ENCODE data around the gene MROH8. TPM values are rescaled to one million over a fixed set of nuclear protein-coding genes. Genes with fewer than 3 reads are reported as not detected.

Gene MROH8
- total RNA-seq, 1 experiment from 2014 or later: 1.1 TPM

DNA sequence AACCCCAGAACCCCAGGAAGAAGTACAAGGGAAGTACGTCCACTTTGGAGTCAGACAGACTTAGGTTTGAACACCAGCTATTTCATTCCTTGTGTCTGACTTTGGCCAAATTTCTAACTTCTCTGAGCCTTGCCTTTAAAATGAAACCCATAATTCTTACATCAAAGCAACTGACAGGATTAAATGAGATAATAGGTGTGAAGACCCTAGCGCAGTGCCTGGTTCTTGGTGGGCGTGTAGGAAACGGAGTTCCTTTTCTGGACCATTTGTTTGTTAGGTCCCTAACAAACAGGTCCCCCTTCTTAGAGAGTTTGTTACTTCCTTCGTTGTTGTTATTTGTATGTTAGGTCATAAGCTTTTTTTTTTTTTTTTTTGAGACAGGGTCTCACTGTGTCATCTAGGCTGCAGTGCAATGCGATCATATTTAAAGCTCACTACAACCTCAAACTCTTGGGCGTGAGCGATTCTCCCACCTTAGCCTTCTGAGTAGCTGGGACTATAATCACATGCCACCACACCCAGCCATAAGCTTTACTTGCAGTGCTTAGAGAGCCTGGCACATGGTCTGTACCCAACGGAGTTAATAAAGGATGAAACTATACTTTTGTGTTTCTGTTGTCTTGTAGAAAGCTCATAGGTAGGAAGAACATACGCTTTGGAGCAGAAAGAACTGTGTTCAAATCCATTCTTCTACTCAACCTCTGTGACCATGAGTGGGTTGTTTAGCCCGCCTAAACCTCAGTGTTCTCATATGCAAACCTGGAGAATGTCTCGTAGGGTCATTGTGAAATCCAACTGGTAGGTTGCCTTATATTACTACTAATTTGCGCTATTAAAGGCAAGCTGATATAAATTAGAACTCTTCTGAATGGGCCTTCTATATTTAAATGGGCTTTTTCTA lies 21.8 kb upstream of the MROH8 start:
- ChIA-PET POLR2A (interaction anchor here (0.5 to 1.6 kb wide), 5 partner anchors 9 to 328 kb away, joined by 3 to 5 read pairs (median 4); partner anchors contain the start of gene RPN2), CTCF (interaction anchor here (0.6 to 13.2 kb wide), 10 partner anchors 8 to 381 kb away, joined by 3 to 191 read pairs (median 4); partner anchors contain the start of gene BLCAP)
- H3K4me1 Mint-ChIP-seq (ENCODE audit: insufficient read depth, unreplicated experiment): no peaks in the 10 kb centered on the region
- H3K9me3 Mint-ChIP-seq (ENCODE audit: unreplicated experiment): no peaks in the 10 kb centered on the region
- BruUV-seq (replicated peaks): no TSS peak
- H3K4me3 Mint-ChIP-seq (ENCODE audit: unreplicated experiment): no peak overlapping the region
- peaks cover 78% of the 10 kb centered on the region for H3K36me3 Mint-ChIP-seq (ENCODE audit: insufficient read depth, unreplicated experiment)
- peak overlapping the region; percentile 62 for H3K27ac Mint-ChIP-seq (ENCODE audit: low read depth, unreplicated experiment)
- no peak for DNase-seq (ENCODE audit: unreplicated experiment)
- TF ChIP-seq, protein P1, sequence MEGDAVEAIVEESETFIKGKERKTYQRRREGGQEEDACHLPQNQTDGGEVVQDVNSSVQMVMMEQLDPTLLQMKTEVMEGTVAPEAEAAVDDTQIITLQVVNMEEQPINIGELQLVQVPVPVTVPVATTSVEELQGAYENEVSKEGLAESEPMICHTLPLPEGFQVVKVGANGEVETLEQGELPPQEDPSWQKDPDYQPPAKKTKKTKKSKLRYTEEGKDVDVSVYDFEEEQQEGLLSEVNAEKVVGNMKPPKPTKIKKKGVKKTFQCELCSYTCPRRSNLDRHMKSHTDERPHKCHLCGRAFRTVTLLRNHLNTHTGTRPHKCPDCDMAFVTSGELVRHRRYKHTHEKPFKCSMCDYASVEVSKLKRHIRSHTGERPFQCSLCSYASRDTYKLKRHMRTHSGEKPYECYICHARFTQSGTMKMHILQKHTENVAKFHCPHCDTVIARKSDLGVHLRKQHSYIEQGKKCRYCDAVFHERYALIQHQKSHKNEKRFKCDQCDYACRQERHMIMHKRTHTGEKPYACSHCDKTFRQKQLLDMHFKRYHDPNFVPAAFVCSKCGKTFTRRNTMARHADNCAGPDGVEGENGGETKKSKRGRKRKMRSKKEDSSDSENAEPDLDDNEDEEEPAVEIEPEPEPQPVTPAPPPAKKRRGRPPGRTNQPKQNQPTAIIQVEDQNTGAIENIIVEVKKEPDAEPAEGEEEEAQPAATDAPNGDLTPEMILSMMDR (IDR thresholded peaks at IDR 0.05; ENCODE audit: unreplicated experiment): no peak
- H3K27me3 Mint-ChIP-seq (ENCODE audit: insufficient read depth, unreplicated experiment): no peaks in the 10 kb centered on the region
- intact Hi-C loops (cut with micrococcal nuclease): no loop called here

GRCh38 chr20:37200376-37200775 lies 21.0 kb upstream of the MROH8 start:
- no peak for DNase-seq (ENCODE audit: unreplicated experiment)
- ChIA-PET POLR2A (interaction anchor here (1.6 kb wide), 1 partner anchor 8 kb away, joined by 5 read pairs; no protein-coding TSS in a partner anchor), CTCF (interaction anchor here (0.7 to 13.2 kb wide), 7 partner anchors 10 to 382 kb away, joined by 3 to 191 read pairs (median 4); partner anchors contain the start of gene BLCAP)
- Mint-ChIP-seq H3K4me3 (ENCODE audit: unreplicated experiment) (no peak overlapping the region), H3K4me1 (ENCODE audit: insufficient read depth, unreplicated experiment) (no peaks in the 10 kb centered on the region), H3K36me3 (ENCODE audit: insufficient read depth, unreplicated experiment) (peaks cover 72% of the 10 kb centered on the region), H3K9me3 (ENCODE audit: unreplicated experiment) (no peaks in the 10 kb centered on the region), H3K27ac (ENCODE audit: low read depth, unreplicated experiment) (no peak overlapping the region), H3K27me3 (ENCODE audit: insufficient read depth, unreplicated experiment) (no peaks in the 10 kb centered on the region)
- TF ChIP-seq, protein P1 (IDR thresholded peaks at IDR 0.05; ENCODE audit: unreplicated experiment): no peak
- no TSS peak for BruUV-seq (replicated peaks)
- intact Hi-C loops (cut with micrococcal nuclease): no loop called here

DNA sequence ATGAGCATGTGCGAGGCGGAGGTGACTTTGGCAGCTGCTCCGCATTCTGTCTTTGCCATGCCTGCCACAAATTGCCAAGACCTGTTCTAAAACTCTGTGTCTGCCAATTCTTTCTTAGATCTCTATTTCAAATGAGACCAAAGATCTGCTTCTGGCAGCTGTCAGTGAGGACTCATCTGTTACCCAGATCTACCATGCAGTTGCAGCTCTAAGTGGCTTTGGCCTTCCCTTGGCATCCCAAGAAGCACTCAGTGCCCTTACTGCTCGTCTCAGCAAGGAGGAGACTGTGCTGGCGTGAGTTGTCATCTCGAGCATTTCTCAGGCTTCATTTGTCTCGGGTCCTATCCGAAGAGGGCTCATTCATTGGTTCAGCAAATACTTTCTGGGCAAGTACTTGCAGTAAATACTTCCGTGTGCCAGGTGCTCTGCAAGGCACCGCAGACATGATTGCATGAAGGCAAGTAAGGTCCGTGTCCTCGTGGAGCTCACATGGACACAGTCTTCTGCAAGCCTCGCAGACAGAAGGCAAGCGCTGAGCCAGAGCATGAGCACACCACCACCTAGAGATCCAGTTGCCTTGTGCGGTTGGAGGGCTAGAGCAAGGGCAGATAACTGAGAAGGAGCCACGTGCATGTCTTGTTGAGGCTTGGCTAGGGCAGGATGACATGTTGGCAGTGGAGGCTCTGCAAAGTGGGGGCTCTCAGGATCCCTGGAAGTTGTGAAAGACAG lies 19.7 kb upstream of the MROH8 start:
- CTCF ChIA-PET: interaction anchor here (0.6 to 13.2 kb wide), 6 partner anchors 8 to 333 kb away, joined by 3 to 191 read pairs (median 4); partner anchors contain the start of gene BLCAP
- intact Hi-C loops (cut with micrococcal nuclease): no loop called here
- Mint-ChIP-seq H3K27me3 (ENCODE audit: insufficient read depth, unreplicated experiment) (no peaks in the 10 kb centered on the region), H3K4me1 (ENCODE audit: insufficient read depth, unreplicated experiment) (peaks cover 7% of the 10 kb centered on the region), H3K27ac (ENCODE audit: low read depth, unreplicated experiment) (no peak overlapping the region), H3K9me3 (ENCODE audit: unreplicated experiment) (no peaks in the 10 kb centered on the region), H3K4me3 (ENCODE audit: unreplicated experiment) (no peak overlapping the region), H3K36me3 (ENCODE audit: insufficient read depth, unreplicated experiment) (peaks cover 67% of the 10 kb centered on the region)
- POLR2A ChIA-PET: interaction anchor here (0.5 to 0.8 kb wide), 3 partner anchors 252 to 712 kb away, joined by 3 read pairs; no protein-coding TSS in a partner anchor
- no TSS peak for BruUV-seq (replicated peaks)
- no peak for DNase-seq (ENCODE audit: unreplicated experiment)
- TF ChIP-seq, protein P1 (IDR thresholded peaks at IDR 0.05; ENCODE audit: unreplicated experiment): no peak

All from MCF 10A (cell line).